T-helper 1 cell treated with Interleukin-12 subunit alpha and Interleukin-12 subunit beta and Interleukin-4 antibody, amounts not matched to agents 30 μg/mL and 1 μg/mL, for 36 hours (primary cell): Measurements from ENCODE around the gene ZDHHC19.
"Not testable (repeated sequence)": the region's sequence is repeated elsewhere in the genome, so short reads cannot be mapped to it uniquely, and the experiment has no call there.

Experiments
- H3K27ac Mint-ChIP-seq: one replicate; pipeline ENCODE4 v1.8.0; 2021; ENCODE audit warnings: mild to moderate bottlenecking, mixed read lengths
- H3K27me3 Mint-ChIP-seq: one replicate; pipeline ENCODE4 v1.8.0; 2021; ENCODE audit warnings: low read depth, mixed read lengths
- H3K36me3 Mint-ChIP-seq: one replicate; pipeline ENCODE4 v1.8.0; 2021; ENCODE audit warnings: low read depth, mixed read lengths
- H3K4me1 Mint-ChIP-seq: one replicate; pipeline ENCODE4 v1.8.0; 2021; ENCODE audit warnings: low read depth, mixed read lengths
- H3K4me3 Mint-ChIP-seq: one replicate; pipeline ENCODE4 v1.8.0; 2021; ENCODE audit warnings: mild to moderate bottlenecking, moderate library complexity, mixed read lengths
- H3K9me3 Mint-ChIP-seq: one replicate; pipeline ENCODE4 v1.8.0; 2021; ENCODE audit warnings: mixed read lengths

ZDHHC19 gene

DNA sequence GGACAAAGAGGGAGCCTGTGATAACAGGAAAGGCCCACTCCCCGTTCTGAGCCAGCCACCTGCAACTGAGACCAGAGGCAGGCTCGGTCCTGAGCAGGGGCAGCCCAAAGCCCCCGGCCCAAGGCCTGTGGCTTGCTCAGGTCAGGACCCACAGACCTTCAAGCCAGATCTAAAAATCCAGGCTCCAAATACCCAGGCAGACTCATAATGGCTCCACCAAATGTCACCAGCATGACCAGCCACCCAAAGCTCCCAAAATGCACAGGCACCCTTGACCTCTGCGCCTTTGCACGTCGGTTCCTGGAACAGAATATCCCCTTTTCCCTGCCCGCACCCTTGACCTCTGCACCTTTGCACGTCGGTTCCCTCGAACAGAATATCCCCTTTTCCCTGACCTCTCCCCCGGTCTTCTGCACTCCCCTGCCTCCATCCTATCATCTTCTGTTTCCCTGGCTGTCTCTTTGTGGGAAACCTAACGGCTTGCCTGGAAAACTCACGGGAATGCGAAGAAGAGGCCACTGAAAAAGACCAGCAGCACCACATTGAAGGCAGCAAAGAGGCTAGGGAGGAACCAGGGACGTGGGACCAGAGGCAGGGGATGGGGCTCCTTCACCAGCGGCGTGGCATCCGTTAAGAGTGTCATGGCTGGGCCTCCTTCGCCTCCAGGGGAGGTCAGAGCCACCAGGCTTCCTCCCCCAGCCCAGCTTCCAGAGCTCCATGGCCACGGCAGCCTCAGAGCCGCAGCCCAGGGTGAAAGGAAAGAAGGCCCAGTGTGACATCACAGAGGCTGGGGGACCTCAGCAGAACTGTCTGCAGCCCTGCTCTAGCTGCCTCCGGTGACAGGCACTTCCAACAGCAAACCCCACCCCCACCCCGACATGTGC lies at the start of gene ZDHHC19:
Gene ZDHHC19, minus strand, starts transcription at position 728 of the 884 bp plus-strand sequence. Its CDS starts 85 bp downstream, at position 643.
- Mint-ChIP-seq H3K27me3 (peaks cover 12% of the 10 kb centered on the region), H3K27ac (no peak within 1 kb of the TSS), H3K9me3 (no peaks in the 10 kb centered on the region), H3K36me3 (no peaks in the 10 kb centered on the region), H3K4me1 (peaks cover 9% of the 10 kb centered on the region), H3K4me3 (no peak within 1 kb of the TSS)

DNA sequence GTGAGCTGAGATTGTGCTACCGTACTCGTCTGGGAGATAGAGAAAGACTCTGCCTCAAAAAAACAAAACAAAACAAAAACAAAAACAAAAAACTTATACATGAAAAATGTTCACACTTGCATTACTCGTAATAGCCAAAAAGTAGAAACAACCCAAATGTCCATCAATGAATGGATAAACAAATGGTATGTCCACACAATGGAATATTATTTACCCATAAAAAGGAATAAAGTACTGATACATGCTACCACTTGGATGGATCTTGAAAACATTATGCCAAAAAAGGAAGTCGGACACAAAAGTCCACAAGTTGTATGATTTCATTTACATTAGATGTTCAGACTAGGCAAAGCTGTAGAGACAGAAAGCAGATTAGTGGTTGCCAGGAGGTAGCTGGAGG lies 49.6 kb upstream of the ZDHHC19 start:
- no peak overlapping the region for H3K27ac Mint-ChIP-seq
- peaks cover 3% of the 10 kb centered on the region for H3K9me3 Mint-ChIP-seq
- no peaks in the 10 kb centered on the region for H3K27me3 Mint-ChIP-seq
- H3K4me3 Mint-ChIP-seq: no peak overlapping the region
- peaks cover 33% of the 10 kb centered on the region for H3K36me3 Mint-ChIP-seq
- H3K4me1 Mint-ChIP-seq: peaks cover 23% of the 10 kb centered on the region

DNA sequence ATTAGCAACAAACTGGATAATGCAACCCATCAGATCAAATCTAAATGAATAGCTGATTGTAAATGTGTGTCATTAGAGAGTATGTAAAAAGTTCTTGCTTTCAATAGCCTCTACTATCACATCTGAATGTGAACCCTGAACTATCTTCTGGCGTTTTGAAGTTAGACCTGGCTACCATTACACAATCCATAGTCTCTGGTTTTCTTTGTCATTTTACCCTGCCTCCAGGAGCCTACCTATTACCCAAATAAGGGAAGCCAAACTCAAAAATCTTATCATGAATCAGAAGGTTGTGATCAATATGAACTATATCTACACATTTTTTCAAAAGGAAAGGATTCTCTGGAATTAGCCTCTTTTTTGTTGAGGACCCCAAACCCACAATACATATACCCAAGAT lies 44.6 kb upstream of the ZDHHC19 start:
- no peaks in the 10 kb centered on the region for H3K27me3 Mint-ChIP-seq
- no peak overlapping the region for H3K4me3 Mint-ChIP-seq
- H3K9me3 Mint-ChIP-seq: peaks cover under 1% of the 10 kb centered on the region
- no peak overlapping the region for H3K27ac Mint-ChIP-seq
- peaks cover 29% of the 10 kb centered on the region for H3K36me3 Mint-ChIP-seq
- peaks cover 11% of the 10 kb centered on the region for H3K4me1 Mint-ChIP-seq

DNA sequence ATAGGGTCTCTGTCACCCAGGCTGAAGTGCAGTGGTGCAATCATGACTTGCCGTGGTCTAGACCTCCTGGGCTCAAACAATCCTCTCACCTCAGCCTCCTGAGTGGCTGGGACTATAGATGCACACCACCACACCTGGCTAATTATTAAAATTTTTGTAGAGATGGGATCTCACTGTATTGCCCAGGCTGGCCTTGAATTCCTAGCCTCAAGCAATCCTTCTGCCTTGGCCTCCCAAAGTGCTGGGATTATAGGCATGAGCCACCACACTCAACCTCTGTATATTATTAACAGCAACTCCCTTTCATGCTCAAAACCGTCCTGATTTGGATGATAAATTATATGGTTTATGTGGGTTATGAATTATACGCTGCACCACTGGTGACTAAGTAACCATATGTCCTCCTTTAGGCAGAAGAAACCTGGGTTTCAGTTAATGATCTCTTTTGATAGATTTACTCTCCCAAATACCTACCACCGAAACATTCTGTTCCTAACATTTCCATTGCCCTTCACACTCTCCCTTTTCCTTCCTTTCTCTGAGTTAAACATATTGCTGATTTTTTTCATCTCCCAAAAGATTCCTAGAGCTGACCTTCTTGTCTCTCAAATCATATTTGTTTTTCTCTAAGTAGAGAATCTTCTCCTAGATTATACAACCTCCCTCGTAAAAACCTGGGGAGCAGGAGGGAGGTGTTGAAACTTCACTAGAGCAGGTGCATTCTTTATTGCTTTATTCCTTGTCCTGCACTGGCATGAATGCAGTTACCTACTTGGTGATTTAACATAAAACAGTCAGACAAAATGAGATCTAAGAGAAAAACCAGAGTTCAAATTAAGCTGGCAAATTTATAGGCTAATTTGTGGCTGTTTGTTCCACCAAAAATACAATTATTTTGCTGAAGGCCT lies 43.4 kb upstream of the ZDHHC19 start:
- Mint-ChIP-seq H3K27ac (no peak overlapping the region), H3K27me3 (no peaks in the 10 kb centered on the region)

DNA sequence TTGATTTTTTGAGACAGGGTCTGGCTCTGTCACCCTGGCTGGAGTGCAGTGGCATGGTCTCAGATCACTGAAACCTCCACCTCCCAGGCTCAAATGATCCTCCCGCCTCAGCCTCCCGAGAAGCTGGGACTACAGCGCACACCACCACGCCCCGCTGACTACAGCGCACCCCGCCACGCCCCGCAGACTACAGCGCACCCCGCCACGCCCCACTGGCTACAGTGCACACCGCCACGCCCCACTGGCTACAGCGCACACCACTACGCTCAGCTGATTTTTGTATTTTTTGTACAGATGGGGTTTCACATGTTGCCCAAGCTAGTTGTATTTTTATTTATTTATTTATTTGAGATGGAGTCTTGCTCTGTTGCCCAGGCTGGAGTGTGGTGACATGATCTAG lies 40.7 kb upstream of the ZDHHC19 start:
- H3K9me3 Mint-ChIP-seq: no peaks in the 10 kb centered on the region
- H3K4me1 Mint-ChIP-seq: peaks cover 5% of the 10 kb centered on the region
- H3K27ac Mint-ChIP-seq: no peak overlapping the region
- no peaks in the 10 kb centered on the region for H3K27me3 Mint-ChIP-seq
- no peak overlapping the region for H3K4me3 Mint-ChIP-seq
- H3K36me3 Mint-ChIP-seq: peaks cover 31% of the 10 kb centered on the region

More for the DNA sequence above, 43.4 kb upstream of the ZDHHC19 start:
- H3K36me3 Mint-ChIP-seq: peaks cover 31% of the 10 kb centered on the region
- H3K9me3 Mint-ChIP-seq: no peaks in the 10 kb centered on the region
- peaks cover 11% of the 10 kb centered on the region for H3K4me1 Mint-ChIP-seq
- no peak overlapping the region for H3K4me3 Mint-ChIP-seq

DNA sequence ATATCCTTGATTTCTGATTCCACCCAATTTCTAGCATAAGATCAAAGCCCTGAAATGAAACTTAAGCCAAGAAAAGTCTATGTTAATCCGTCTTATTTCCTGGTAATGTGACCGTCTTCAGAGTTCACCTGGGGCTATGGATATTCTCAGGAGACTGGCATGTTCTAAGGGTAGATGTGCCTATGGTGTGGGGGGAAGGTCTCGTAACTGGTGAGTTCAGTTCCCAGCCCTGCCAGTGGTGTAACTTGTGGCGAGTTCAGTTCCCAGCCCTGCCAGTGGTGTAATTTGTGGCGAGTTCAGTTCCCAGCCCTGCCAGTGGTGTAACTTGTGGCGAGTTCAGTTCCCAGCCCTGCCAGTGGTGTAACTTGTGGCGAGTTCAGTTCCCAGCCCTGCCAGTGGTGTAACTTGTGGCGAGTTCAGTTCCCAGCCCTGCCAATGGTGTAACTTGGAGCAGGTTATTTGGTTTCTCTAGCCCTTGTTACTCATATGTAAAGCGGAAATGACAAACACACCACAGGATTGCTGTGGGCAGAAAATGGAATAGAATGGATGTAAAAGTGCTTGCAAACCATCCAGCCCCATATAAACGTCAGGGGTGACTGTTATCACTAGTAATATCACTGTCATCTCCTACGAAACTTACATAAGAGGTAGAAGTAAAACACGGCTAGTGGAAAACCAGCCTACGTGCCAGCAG lies 35.6 kb upstream of the ZDHHC19 start:
- Mint-ChIP-seq H3K27ac (no peak overlapping the region), H3K36me3 (peaks cover 39% of the 10 kb centered on the region)

DNA sequence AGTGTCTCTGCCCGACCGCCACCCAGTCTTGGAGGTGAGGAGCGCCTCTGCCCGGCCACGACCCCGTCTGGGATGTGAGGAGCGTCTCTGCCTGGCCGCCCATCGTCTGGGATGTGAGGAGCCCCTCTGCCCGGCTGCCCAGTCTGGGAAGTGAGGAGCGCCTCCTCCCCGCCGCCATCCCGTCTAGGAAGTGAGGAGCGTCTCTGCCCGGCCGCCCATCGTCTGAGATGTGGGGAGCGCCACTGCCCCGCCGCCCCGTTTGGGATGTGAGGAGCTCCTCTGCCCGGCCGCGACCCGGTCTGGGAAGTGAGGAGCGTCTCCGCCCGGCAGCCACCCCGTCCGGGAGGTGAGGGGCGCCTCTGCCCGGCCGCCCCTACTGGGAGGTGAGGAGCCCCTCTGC lies 33.0 kb upstream of the ZDHHC19 start:
- H3K36me3 Mint-ChIP-seq: peaks cover 46% of the 10 kb centered on the region
- not testable (repeated sequence) for H3K4me3 Mint-ChIP-seq, H3K27ac Mint-ChIP-seq, H3K4me1 Mint-ChIP-seq, H3K9me3 Mint-ChIP-seq, H3K27me3 Mint-ChIP-seq

More for the DNA sequence above, 35.6 kb upstream of the ZDHHC19 start:
- Mint-ChIP-seq H3K4me3 (no peak overlapping the region), H3K4me1 (no peaks in the 10 kb centered on the region), H3K9me3 (no peaks in the 10 kb centered on the region), H3K27me3 (no peaks in the 10 kb centered on the region)

DNA sequence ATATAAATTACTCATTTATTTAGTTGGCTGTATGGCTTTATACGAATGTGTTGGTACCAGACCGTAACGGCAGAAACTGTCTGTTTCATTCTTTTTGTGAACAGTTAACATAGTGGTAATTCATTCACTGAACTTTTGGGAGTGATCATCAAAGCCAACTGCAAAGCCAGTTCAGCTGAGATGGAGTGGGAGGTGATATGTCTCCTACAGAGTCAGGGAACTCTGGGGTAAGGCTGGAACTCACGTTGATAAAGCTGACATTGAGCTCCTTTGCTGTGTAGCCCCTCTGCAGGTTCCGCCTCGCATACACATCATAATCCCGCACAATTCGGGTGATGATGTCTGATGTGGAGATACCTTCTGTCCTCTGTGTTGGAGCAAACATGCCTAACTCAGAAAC lies 30.5 kb upstream of the ZDHHC19 start:
- Mint-ChIP-seq H3K4me3 (no peak overlapping the region), H3K27ac (no peak overlapping the region), H3K27me3 (no peaks in the 10 kb centered on the region), H3K36me3 (peaks cover 52% of the 10 kb centered on the region), H3K4me1 (peaks cover 6% of the 10 kb centered on the region), H3K9me3 (no peaks in the 10 kb centered on the region)

DNA sequence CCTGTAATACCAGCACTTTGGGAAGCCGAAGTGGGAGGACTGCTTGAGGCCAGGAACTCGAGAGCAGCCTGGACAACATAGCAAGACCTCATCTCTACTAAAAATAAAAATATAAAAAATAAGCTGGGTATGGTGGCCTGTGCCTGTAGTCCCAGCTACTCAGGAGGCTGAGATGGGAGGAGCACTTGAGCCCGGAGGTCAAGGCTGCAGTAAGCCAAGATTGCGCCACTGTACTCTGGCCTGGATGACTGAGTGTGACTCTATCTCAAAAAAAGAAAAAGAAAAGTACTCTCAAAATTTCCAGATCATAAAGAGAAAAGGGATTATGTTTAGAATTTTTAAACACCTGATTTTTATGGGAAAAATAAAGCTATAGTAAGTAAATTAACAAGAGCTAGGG lies 29.2 kb upstream of the ZDHHC19 start:
- no peak overlapping the region for H3K27ac Mint-ChIP-seq
- peaks cover 46% of the 10 kb centered on the region for H3K36me3 Mint-ChIP-seq
- no peaks in the 10 kb centered on the region for H3K27me3 Mint-ChIP-seq
- no peak overlapping the region for H3K4me3 Mint-ChIP-seq
- H3K9me3 Mint-ChIP-seq: no peaks in the 10 kb centered on the region
- peaks cover 6% of the 10 kb centered on the region for H3K4me1 Mint-ChIP-seq

- Mint-ChIP-seq H3K9me3 (no peaks in the 10 kb centered on the region), H3K4me1 (peaks cover 6% of the 10 kb centered on the region), H3K27ac (no peak overlapping the region)
Measured at GRCh38 chr3:196238612-196239560, 27.7 kb upstream of the ZDHHC19 start.

DNA sequence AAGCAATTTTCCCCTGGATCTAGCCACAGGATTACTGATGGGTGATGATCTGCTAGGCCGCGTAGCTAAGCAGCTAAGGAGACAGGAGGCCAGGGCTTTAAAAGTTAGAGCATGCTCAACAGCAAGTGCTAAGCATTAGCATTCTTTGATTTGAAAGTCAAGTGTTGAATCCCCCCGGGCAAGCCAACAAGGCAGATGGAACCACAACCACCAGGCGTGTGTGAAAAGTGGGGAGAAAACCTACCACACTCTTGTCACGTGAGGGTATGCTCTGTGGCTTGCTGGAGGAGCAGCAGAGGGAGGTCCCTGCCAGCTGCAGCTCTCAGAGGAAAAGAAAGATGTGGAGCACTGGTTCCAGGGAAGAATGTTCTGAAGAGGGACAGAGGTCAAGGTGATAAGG lies 26.0 kb upstream of the ZDHHC19 start:
- Mint-ChIP-seq H3K4me1 (peaks cover 13% of the 10 kb centered on the region), H3K36me3 (peaks cover 49% of the 10 kb centered on the region), H3K27me3 (no peaks in the 10 kb centered on the region), H3K9me3 (no peaks in the 10 kb centered on the region), H3K4me3 (no peak overlapping the region), H3K27ac (no peak overlapping the region)

More at GRCh38 chr3:196238612-196239560, 27.7 kb upstream of the ZDHHC19 start:
- Mint-ChIP-seq H3K36me3 (peaks cover 44% of the 10 kb centered on the region), H3K27me3 (no peaks in the 10 kb centered on the region), H3K4me3 (no peak overlapping the region)

DNA sequence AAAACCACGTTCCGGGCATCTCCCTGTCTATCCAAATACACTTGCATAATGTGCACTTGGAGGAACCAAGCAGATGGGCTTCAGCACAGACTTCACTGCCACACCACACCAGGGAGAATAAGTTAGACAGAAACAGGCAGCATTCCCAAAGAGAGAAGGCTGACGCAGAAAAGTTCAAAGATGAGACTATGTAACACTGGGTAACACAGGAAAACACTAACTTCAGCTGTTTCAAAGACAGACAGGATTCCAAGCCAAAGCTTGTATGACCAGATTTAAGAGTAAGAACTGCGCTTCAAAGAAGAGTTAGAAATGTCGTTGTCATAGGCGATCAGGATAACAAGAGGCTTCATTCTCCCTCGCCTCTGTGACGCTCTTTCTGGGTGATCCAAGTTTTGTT lies 25.0 kb upstream of the ZDHHC19 start:
- no peak overlapping the region for H3K4me3 Mint-ChIP-seq
- no peak overlapping the region for H3K27ac Mint-ChIP-seq
- H3K9me3 Mint-ChIP-seq: no peaks in the 10 kb centered on the region
- no peaks in the 10 kb centered on the region for H3K27me3 Mint-ChIP-seq
- peaks cover 13% of the 10 kb centered on the region for H3K4me1 Mint-ChIP-seq
- peaks cover 39% of the 10 kb centered on the region for H3K36me3 Mint-ChIP-seq

- H3K4me1 Mint-ChIP-seq: peaks cover 13% of the 10 kb centered on the region
- H3K27me3 Mint-ChIP-seq: no peaks in the 10 kb centered on the region
- H3K9me3 Mint-ChIP-seq: no peaks in the 10 kb centered on the region
- no peak overlapping the region for H3K4me3 Mint-ChIP-seq
- H3K27ac Mint-ChIP-seq: no peak overlapping the region
- H3K36me3 Mint-ChIP-seq: peaks cover 35% of the 10 kb centered on the region
Measured at GRCh38 chr3:196235452-196236122, 24.4 kb upstream of the ZDHHC19 start.
